CD4-positive, alpha-beta T cell treated with Interleukin-21 for 1 hour (primary cell): ENCODE results near the gene CCDC34.

Source experiments
- DNase-seq: peaks from one replicate; pipeline ENCODE4 v3.0.0-alpha.2; 2020

The CCDC34 gene

DNA sequence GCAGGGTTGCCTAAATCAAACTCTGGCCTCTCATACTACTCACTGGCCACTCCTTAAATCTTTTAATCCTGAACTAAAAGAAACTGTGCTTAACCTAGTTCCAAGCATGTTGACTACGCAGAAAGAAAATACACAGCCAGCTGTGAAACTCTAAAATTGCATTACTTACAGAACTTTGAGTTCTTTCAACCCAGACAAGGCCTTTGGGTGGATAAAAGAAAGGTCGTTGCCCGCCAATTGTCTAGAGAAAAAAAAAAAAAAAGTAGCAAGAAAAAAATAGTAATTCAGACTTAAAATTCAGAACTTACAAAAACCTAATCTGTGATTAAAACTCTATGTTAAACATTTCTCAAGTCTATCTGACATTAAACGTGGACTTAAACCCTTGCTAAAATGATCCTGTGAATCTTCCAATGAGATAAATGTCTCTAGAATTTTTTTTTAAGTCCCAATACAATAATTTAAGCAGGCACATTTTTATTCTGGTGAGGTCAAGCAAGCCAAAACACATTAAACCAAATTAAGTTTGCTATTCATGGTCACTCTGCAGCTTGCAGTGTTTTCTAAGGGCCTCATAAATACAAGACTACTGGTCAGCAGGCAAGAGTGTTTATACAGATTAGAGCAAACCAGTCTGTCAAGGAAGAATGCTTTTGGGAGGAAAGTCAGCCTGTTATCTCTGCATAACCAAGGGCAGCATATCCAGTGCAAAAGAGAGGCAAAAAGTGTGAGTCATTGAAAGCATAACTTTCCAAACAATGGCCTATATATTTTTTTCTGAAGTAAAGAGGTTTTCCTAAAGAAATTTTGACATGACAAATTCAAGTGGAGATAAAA is 29.5 kb upstream of the CCDC34 start:
- no peak for DNase-seq

DNA sequence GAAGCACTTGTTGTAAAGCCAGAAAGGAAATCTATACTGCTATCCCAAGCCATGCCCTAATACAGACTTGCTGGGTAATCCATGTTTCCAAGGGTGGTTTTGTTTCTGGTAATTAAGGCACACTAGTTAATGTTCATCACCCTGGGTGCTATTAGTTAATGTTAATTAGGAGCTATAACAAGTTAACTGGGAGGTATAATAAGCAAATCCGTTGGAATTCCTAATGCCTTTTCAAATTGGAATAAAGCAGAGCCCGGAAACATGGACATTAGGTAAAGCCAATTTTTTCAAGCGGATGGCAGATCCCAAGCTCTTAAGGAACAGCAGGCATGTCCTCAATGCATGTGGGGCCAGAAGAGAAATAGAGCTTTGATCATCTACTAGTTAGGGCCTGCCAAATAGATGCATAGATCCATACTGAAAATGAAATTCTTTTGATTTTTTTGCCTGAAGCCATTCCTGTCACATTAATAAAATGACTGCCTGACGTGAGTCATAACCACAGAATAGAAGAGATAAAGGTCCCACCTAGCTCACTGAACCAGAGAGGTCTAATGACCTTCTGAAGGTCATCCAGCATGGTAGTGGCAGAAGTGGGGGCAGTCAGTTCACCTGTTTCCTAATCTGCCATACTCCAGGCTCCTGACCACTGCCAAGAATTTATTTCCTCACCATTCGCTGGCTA is 28.5 kb upstream of the CCDC34 start:
- DNase-seq, result no peak

DNA sequence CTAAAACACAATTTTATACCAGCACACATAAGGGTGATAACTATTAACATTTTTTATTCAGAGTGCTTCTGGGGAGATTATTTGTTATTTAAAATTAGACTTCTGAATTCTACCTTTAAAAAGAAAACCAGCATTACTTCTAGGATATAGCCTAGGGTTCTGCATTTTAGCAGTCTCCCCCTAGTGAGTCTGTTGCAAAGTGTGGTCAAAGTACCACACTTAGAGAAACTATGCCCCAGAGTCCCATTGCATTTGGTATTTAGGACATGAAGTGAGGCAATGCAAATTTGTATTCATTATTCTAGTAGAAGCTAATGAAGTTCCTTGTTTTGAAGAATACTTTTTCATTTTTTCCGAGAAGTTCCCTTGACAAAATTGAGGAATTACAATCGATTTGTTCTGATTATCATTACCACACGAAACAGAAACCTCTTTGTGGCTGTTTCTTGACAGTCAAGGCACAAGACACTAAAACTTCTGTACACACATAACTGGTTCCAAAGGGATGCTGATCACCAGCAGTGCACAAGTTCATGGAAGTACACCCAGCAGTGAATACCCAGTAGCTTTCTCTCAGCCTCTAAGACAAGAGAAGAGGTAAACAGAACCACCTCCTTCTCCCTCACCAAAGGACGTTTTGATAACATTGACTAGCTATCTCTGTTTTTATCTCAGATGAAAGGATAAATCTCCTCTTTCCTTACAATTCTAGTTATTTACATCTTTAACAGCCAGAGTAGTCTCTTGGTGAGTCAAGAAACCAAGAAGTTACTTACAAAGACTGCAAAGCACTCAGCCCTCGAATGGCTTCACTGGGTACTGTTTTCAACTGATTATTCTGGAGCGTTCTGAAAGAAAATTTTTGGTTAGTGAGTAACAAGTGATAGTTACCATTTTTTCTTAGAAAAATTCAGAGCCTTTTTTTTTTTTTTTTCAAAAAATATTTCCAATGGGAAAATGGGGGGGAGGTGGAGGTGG is 27.6 kb upstream of the CCDC34 start:
- DNase-seq, result no peak

DNA sequence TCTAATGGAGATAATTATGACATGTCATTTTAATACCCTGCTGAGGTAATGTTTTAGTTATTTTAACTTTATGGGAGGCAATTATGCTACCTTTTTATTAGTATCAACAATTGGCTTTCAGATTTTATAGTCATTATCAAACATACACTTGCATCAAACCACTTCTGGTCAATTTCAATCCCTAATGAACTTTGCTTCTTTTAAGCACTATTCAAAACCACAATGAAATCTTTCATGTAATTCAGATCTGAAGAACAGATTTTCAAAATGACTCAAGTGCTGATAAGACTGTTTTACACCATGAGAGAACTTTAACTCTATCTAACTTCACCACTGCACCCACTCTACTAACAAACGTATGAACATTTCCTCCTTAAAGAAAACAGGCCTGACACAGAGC is 25.9 kb upstream of the CCDC34 start:
- DNase-seq, result no peak

DNA sequence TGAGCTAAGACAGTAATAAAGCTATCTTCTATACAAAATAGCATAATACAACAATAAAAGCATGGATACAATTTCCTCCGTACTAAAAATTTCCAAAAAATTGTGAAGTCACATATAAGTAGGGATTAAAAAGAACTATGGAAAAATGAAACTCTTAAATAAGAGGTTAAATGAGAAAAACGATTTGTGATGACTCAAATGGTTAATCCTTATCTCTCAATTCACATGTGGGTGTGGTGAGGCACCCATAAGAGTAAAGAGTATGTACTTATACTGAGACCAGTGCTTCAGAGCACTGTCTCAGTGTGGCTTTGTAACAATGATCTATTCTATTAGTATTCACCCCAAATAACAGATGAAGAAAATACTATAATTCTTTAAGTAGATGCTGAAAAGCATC is 25.0 kb upstream of the CCDC34 start:
- no peak for DNase-seq

DNA sequence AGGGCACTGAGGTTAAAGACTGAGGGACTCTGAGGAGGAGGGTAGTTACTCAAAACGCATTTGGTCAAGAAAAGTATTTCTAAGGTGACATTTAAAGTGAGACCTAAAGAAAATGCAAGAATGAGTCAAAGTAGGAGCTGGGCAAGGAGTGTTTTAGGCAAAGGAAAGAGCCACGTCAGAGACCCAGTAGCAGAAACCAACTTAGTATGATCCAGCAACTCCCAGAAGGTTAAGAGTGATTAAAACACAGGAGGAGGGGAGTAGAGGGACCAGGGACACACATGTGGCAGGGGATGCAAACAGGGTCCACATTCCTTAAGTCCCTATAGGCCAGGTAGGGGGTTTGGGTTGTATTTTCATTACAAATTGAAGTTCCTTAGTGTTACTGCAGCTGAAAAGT is 24.3 kb upstream of the CCDC34 start:
- DNase-seq, result no peak

DNA sequence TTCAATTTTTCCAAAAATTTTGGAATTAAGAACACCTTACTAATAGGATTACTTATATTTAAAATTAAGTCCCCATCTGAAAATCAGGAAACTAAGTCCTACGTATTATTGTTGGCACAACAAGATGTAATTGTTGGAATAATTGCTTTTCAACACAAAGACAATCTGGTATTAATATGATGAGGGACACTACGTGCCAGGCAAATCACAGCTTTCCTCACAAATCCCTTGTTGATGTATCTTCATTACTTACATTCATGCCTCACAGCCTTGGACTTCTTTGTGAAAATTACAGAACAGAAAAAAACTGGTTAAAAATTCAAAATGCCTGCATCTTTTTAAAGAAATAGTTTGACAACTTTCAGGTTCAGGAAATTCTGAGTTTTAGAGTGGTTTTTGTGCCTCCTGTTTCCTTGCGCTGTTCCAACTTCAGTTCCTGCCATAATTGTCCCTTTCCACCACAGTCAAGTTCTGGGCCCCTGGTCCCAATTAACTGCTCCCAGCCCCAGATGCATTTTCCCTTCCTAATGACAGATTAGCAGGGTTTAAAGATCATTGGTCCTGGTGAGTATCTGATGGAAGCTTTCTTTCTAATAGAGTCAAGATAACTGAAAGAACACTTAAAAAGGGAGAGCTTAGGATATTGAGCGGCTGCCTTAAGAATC is 23.3 kb upstream of the CCDC34 start:
- DNase-seq, result no peak

DNA sequence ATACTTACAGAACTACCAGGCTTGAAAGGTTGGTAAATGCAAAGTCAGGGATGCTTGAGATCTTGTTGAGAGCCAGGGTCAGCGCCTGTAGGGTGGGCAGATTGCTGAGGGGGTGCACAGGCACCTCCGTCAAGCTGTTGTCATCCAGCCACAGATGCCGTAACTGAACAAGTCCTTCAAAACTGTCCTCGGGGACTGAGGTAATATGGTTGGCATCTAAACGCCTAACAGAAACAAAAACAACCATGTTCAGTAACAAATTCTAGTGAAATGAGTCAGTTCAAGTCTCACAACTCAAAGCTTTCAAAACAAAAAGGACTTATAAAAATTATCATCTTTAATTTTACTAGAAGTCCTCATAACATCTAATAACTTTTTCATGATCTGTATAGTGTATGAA is 22.2 kb upstream of the CCDC34 start:
- DNase-seq, result no peak

DNA sequence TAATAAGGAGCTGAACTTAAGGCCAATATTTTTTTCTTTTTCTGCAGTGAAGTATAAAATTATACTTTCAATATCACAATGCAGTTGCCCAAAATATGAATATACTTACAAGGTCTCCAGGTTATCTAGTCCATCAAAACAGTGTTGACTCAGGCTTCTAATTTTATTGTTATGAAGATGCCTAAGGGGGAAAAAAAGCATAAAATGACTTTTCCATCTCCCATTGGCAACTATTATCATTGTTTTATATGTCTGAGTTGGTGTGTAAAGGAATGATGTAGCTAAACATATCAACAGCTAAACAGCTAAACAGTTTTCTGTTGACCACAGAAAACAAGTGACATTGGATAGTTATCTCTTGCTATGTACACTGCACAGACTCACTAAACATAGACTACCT is 21.2 kb upstream of the CCDC34 start:
- no peak for DNase-seq

DNA sequence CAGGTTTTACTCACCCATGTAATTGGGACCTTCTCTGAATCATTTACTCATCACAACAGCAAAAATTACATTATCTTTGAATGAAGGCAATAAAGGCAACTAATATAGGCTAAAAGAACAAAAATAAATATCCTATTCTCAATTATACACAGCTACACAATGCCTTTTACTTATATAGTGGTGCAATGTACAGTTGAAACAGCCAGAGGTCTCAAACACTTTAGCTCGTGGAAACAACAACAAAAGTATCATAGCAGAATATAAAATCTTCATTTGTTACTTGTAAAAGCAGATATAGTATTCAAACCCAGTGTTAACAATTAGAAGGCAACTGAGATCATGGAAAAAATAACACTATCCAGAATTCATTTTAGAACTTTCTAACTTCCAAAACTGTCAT is 20.6 kb upstream of the CCDC34 start:
- no peak for DNase-seq

DNA sequence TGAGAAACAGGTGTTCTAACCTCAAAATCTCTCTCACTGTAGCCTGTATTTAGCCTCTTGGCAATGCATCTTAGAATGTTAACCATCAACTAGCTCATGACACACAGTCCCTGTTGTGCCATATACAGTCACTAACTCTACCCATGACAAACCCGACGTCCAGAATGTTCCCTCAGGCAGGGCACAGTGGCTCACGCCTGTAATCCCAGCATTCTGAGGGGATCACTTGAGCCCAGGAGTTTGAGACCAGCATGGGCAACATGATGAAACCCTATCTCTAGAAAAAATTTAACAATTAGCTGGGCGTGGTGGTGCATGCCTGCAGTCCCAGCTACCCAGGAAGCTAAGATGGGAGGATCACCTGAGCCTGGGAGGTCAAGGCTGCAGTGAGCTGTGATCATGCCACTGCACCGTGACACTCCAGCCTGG is 18.2 kb upstream of the CCDC34 start:
- no peak for DNase-seq

DNA sequence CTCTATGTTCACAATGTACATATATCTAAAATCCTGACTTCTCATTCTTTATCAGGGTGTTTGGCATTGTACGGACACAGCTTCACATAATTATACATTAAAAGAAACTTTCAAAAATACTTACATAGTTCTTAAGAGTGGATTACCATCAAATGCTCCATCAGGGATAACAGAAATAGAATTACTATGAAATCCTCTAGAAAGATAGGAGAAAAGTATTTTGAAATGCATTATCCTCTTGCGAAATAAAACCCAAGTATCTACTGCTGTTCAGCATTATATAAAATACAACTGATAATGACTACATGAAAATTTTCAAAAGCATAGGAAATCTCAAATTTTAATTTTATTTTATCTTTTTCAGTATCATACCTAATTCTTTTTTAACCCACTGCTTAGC is 17.8 kb upstream of the CCDC34 start:
- no peak for DNase-seq

DNA sequence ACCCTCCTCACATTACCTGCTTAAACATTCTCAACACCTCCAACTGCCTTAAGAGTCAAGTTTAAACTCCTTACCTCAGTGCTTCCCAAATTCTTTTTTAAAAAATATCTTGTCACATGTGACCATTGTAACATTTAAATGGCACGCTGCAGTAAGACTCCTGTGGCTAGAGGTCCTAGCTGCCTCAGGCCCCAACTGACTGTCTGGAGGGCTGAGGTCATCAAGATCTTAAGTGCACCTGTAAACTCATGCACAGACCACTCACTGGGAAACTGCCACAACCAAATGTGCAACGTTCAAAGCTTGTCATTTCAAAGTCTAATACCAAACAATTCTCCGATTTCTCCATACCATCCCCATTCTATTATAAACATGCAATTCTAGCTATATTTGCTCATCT is 16.4 kb upstream of the CCDC34 start:
- no peak for DNase-seq

DNA sequence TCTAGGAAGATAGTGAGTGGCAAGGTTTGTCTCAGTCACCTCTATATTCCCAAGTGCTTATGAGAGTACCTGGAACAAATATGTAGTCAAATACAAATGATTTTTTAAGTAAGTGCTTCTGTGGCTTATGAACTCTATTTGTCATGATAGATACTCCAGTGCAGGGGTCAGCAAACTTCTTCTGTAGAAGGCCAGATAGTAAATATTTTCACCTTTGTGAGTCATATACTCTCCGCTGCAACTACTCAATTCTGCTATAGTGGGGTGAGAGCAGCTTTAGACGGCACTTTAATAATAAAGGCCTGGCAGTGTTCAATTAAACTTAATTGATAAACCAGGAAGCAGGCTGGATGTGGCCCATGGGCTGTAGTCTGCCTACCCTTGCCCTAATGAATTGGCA is 12.4 kb upstream of the CCDC34 start:
- no peak for DNase-seq

DNA sequence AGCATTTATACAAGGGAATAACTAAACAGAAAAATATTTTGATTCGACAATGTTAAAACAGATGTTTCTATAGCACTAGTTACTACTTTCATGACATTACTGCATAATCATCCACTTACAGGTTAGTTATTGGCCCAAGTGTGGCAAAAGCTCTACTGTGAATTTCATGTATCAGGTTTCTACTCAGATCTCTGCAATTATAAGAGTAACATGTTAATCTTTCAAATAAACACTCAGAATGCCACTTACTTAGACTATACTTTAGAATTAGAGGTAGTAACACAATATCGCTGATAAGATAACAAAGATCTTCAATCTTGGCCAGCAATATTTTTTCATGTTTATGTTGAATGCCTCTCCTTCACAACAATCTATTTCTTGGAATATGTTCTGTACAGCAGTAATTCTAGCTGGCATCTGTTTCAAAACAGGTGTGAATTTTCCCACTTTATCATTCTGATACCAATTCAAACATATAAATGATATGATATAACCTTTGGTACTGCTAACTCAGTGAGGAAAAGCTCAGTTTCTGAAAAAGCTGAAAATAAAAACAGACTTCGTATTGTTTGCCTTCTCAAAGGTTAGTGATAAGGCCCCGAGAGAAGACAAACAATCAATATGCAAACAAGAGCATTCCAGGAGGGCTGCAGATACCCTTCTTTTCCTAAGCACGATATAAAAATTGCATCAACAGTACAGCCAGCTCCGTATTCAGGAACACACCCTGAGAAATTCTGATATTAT is 11.0 kb upstream of the CCDC34 start:
- DNase-seq, result no peak

DNA sequence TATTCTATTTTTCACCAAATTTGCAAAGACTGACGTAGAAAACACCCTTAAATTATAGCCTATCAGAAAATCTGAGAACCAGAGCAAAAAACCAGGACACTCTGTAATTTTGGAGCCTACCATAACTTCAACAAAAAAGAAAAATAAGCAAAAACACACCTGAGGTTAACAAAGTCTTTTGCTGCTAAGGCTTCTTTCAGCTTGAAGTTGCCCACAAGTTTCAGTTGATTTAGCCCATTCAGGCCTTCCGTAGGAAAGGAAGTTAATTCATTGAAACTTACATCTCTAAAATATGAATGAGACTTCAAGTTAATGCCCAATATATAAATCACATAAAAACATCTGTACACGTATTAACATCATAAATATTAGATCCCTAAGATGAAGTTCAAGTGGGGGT is 10.4 kb upstream of the CCDC34 start:
- DNase-seq, result no peak

DNA sequence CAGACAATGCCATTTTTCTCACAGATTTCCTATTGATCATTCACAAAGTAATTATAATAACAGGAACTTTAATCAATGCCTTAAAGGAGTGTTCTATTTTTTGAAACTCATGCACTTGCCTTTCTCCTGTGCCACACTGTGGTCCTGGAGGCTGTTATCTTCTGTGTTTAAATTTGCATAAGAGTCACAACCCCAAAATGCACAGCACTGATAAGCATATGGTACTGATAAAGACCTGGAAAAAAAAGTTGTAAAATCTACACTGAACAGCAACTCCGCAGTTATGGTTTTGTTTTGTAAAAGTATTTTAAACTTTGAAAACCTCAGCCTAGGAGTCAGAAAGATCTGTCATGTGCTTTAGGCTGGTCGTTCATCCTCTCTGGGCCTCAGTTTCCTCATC is 9.1 kb upstream of the CCDC34 start:
- no peak for DNase-seq

DNA sequence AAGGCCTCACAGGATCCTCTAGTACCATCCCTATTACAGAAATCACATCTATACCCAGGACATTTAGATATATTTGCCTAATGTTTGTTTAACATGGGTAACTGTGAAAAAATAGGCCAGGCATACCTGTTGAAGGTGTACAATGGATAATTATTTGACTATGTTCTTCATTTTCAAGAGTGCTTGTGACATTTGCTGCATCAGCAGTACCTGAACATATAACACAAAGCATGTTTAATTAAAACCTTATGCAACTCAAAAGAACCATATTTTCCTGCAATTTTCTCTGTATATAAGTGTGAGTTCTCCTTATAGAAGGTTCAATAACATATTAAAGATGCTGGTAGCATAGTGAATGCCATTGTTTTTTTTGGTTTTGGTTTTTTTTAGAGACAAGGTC is 8.5 kb upstream of the CCDC34 start:
- DNase-seq, result no peak

DNA sequence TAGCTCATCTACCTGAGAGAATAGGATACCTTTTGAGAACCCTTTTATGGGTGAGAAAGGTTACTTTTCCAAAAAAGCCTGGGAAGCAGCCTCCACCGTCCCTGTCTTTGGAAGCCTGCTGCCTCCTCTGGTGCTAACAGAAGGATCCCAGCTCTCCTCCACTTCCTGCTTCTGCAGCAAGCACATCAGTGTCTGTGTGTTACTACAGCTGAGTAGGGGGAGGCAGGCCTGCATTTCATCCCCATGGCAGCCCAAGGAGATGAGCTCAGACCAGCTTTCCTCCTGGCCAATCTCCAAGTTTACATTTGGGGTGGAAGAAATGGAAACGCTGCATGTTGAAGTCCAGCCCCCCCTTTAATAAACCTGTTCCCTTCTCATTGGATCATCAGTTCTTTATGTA is 7.4 kb upstream of the CCDC34 start:
- no peak for DNase-seq

DNA sequence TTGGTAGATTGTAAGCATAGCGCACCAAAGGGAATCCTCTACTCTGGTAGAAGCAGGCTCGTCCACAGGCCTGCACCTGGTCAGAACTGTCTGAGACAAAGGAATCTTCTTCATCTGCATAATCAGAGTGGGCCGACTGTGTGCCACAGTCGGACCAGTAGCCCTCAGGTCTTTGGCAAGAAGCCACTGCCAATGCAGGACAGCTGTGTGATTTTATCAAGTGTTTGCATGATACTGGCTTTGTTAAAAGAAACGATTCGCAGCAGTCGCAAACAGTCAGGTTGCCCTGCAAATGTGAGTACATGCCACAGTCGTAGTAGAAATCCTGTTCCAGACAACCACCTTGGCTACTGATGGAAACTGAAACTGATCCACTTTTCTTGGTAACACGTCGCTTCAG is 4.9 kb upstream of the CCDC34 start:
- no peak for DNase-seq

DNA sequence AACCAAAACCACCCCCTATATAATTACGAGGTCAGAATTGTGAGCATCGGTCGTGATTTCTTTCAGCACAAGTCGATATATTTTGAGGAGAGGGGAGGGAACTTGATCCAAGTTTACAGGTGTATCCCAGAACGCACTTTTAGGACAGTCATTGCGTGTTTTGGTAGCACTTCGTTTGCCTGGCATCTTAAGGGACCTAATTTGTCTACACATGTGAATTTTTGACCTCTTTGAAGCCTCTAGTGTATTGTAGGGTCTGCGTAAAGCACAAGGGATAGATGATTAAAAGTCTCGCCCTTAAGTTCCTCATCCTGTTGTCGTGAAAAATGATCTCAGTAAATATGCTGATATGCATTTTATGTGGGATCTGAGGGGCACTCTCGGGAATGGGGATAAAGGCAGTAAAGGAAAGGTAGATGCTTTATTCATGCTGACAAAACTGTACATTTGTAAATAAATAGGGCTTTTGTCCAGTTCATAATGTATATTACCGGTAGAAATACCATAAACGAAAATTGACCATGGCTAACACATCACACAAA is 632 bp upstream of the CCDC34 start:
- DNase-seq, result no peak
